Activated naive CD8-positive, alpha-beta T cell (primary cell): ENCODE results near the gene TNIP1.

Source experiments
- H3K27ac Mint-ChIP-seq: one replicate; pipeline ENCODE4 v1.8.0; 2021; ENCODE audit warnings: mixed read lengths
- H3K27me3 Mint-ChIP-seq: one replicate; pipeline ENCODE4 v1.8.0; 2021; ENCODE audit warnings: mixed read lengths
- H3K36me3 Mint-ChIP-seq: one replicate; pipeline ENCODE4 v1.8.0; 2021; ENCODE audit warnings: mixed read lengths
- H3K4me1 Mint-ChIP-seq: one replicate; pipeline ENCODE4 v1.8.0; 2021; ENCODE audit warnings: low read depth, mixed read lengths
- H3K4me3 Mint-ChIP-seq: one replicate; pipeline ENCODE4 v1.8.0; 2021; ENCODE audit warnings: mild to moderate bottlenecking, mixed read lengths
- H3K9me3 Mint-ChIP-seq: one replicate; pipeline ENCODE4 v1.8.0; 2021; ENCODE audit warnings: low read depth, mixed read lengths

Gene TNIP1

DNA sequence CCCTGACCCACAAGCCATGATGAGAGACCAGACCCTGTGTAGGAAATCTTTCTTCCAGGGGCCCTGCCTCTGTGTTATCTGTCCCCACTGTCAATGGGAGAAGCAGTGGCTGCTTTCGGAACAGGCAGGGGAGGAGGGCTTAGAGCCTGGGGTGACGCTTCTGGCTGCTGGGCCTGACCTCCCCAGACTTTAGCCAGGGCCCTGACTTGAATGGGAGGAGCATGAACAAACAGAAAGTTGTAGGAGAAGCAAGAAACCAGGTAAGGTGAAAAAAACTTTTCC lies 72.7 kb downstream of the TNIP1 start:
- H3K27ac Mint-ChIP-seq = no peak overlapping the region

DNA sequence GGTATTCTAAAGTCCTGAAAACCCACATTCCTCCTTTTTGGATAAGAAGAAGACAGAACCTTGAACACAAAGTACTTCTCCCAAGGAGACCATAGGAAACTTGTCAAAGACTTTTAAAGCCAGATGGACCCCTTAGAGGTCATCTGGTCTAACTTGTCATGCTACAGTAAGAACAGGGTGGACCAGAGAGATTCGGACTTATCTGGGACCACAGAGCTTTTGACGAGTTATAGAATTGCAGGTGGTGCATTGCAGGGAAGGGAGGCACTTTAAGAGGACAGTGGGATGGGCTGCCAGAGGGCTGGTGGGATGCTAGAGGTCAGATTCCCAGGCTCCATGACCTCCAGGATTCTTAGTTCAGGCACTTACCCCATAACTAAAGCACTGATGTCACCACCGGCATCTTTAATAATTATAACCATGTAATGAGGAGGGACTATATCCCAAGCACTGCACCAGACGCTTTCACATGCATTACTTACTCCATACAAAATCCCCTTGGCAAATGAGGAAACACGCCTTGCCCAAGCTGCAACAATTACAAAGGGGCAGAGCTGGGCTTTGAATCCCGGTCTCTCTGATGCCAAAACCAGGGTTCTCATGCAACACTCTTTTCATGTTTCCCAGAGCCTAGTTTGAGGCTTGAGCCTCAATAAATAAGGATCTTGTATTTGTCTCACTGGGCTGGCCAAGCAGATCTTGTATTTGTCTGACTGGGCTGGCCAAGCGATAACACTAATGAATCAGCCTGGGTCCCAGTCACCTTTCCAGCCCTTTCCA lies 73.2 kb downstream of the TNIP1 start:
- Mint-ChIP-seq H3K27me3 (peaks cover 6% of the 10 kb centered on the region), H3K4me1 (no peaks in the 10 kb centered on the region), H3K27ac (no peak overlapping the region), H3K36me3 (no peaks in the 10 kb centered on the region), H3K4me3 (no peak overlapping the region), H3K9me3 (no peaks in the 10 kb centered on the region)

More for the DNA sequence above, 72.7 kb downstream of the TNIP1 start:
- peaks cover 6% of the 10 kb centered on the region for H3K27me3 Mint-ChIP-seq
- no peaks in the 10 kb centered on the region for H3K36me3 Mint-ChIP-seq
- H3K4me3 Mint-ChIP-seq = no peak overlapping the region
- no peaks in the 10 kb centered on the region for H3K9me3 Mint-ChIP-seq
- H3K4me1 Mint-ChIP-seq = no peaks in the 10 kb centered on the region

DNA sequence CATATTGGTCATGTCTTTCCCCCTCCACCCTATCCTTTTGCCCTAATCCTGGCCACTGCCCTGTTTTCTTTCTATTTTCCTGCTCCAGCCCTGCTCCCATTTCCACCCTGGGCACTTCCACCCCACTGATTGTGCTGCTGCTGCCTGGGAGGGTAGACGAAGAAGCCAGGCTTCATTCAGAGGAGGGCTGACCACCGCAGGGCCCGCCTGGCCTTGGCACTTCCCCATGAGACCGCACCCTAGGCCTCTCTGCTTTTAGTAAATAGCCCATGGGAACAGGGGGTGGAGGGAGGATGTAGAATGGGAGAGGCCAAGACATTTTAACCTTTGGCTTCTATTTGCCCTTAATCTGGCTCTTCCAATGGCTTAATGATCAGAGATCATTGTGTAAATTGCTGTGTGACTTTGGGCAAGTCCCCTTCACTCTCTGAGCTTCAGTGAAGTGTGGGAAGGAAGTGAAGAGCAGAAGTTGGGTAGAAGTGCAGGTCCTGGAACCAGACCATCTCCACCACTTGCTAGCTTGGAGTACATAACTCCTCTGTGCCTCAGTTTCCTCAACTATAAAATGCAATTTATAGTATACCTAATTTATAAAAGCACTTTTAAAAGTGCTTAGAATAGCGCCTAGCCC lies 74.0 kb downstream of the TNIP1 start:
- Mint-ChIP-seq H3K4me3 (no peak overlapping the region), H3K27me3 (peaks cover 6% of the 10 kb centered on the region), H3K4me1 (no peaks in the 10 kb centered on the region), H3K27ac (no peak overlapping the region), H3K36me3 (no peaks in the 10 kb centered on the region), H3K9me3 (no peaks in the 10 kb centered on the region)

DNA sequence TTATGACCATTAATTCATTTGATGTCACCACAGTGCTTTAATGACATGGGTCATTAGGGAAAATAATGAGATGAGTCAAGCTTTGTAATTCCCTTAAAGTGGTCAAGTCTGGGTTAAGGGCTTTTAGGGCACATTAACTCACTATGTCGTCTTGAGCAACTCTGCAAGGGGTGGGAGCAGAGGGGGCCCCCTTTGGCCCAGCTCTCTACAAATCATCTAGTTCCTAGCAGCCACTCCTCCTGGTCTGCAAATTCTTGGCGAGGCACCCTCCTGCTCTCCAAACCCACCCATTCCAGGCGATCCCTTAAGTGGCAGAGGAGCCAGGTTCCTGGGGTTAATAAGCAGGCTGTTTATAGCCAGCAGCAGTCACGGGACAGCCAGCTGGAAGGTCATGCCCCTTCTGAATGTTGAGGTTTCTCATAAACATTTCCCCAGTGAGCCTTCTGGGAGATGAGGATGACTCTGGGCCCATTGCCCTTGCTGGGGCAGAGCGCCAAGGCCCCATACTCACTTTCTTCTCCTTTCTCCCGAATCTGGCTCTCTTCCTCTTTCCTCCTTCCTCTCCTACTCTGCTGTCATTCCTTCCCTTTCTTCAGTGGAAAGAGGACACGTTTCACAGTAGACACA lies 74.8 kb downstream of the TNIP1 start:
- H3K9me3 Mint-ChIP-seq = no peaks in the 10 kb centered on the region
- no peak overlapping the region for H3K27ac Mint-ChIP-seq
- H3K36me3 Mint-ChIP-seq = no peaks in the 10 kb centered on the region
- no peak overlapping the region for H3K4me3 Mint-ChIP-seq
- no peaks in the 10 kb centered on the region for H3K4me1 Mint-ChIP-seq
- peaks cover 2% of the 10 kb centered on the region for H3K27me3 Mint-ChIP-seq

DNA sequence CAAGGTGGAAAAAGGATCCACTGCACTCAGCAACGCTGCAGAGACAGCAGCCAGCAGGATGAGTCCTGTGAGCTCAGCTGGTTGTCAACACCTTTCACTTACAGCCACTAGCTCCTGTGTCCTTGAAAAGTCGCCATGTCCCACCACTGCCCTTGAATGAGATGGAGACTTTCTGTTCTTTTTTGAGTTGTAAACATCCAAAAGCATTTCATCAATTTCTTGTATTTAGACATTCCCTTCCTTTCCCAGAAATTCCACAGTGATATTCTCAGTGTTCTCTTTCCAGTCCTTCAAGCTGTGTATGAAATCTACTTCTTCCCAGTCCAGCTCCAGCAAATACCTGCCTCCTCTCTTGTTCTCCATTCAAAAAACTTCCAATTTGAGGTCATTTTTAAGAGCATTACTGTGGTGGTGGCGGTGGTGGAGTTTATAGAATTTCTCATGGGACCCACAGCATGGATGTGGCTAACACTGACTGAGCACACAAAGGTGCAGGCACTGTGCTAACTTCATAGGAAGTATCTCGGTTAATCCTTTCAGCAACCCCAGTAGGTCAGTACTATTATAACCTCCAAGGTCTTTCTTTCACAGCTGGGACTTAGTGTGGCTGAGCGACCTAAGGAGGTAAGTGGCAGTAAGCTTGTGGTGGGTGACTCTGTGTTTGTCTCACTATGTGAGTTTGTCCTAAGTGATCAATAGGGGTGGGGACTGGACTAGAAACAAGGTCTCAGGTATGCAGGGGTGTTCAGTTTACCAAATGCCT lies 75.5 kb downstream of the TNIP1 start:
- Mint-ChIP-seq H3K9me3 (no peaks in the 10 kb centered on the region), H3K27ac (no peak overlapping the region), H3K36me3 (no peaks in the 10 kb centered on the region), H3K4me1 (no peaks in the 10 kb centered on the region), H3K27me3 (peaks cover 2% of the 10 kb centered on the region), H3K4me3 (no peak overlapping the region)

DNA sequence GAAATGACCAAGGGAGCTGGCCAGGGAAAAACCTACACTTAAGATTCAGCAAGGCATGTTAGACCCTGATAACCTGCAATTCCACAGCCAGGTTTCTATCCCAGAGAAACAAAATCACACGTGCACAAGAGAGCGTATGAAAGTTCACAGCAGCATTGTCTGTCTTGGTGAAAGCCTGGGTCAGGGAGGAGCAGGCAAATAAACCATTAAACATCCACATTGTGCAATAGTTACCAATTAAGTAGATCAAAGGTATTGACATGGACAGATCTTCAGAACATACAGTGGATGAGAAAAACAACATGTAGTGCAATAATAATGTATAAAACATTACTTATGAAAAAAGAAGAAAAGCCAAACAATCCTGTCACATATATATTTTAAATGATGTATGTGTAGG lies 76.3 kb downstream of the TNIP1 start:
- no peak overlapping the region for H3K4me3 Mint-ChIP-seq
- no peaks in the 10 kb centered on the region for H3K9me3 Mint-ChIP-seq
- H3K27ac Mint-ChIP-seq = no peak overlapping the region
- H3K4me1 Mint-ChIP-seq = no peaks in the 10 kb centered on the region
- H3K36me3 Mint-ChIP-seq = no peaks in the 10 kb centered on the region
- peaks cover 1% of the 10 kb centered on the region for H3K27me3 Mint-ChIP-seq

DNA sequence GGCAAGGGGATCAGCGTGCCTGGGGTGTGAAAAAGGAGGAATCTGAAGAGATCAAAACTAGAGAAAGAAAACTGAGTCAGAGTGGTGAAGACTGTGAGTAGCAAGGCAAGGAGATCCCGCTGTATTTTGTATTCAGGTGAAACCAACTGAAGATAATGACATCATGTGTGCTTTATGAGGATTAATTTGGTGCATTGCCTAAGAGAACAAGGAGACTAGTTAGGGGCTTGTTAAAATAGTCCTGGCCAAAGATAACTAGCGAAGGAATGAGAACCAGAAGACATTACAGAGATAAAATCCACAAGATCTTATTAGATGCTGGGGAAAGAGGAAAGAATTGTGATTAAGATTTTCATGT lies 77.4 kb downstream of the TNIP1 start:
- no peaks in the 10 kb centered on the region for H3K4me1 Mint-ChIP-seq
- H3K36me3 Mint-ChIP-seq = no peaks in the 10 kb centered on the region
- H3K4me3 Mint-ChIP-seq = no peak overlapping the region
- no peaks in the 10 kb centered on the region for H3K9me3 Mint-ChIP-seq
- H3K27ac Mint-ChIP-seq = no peak overlapping the region
- peaks cover 1% of the 10 kb centered on the region for H3K27me3 Mint-ChIP-seq

DNA sequence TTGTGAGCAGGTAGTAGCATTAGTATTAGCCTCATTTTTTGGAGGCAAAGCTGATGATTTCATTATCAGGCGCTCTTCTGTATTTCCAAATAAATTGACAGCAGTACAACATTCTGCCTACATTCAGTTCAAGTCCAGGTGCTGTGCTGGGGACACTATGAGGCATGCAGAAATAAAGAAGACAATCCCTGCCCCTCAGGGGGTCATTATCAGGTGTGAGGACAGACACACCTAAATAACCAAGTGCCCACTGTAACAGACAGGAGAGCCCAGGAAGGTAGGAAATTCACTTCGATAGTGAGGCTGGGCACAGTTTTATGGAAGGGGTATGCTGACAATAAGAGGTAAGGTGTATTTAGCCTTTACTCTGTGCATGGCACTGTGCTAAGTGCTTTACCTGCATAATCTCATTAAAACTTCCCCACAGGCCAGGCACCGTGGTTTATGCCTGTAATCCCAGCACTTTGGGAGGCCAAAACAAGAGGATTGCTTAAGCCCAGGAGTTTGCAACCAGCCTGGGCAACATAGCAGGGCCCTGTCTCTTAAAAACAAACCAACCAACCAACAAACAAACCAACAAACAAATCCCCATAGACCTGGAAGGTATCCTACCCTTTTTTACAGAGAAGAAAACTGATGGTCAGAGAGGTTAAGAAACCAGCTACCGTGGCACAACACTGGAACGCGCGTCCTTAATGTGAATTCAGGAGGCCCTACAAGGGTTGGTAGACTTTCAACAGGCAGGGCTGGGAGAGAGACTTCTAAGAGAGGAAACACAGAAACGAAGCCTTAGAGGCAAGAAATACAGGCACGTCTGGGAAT lies 77.9 kb downstream of the TNIP1 start:
- no peaks in the 10 kb centered on the region for H3K36me3 Mint-ChIP-seq
- peaks cover 1% of the 10 kb centered on the region for H3K27me3 Mint-ChIP-seq
- no peak overlapping the region for H3K27ac Mint-ChIP-seq
- no peaks in the 10 kb centered on the region for H3K4me1 Mint-ChIP-seq
- no peak overlapping the region for H3K4me3 Mint-ChIP-seq
- no peaks in the 10 kb centered on the region for H3K9me3 Mint-ChIP-seq

DNA sequence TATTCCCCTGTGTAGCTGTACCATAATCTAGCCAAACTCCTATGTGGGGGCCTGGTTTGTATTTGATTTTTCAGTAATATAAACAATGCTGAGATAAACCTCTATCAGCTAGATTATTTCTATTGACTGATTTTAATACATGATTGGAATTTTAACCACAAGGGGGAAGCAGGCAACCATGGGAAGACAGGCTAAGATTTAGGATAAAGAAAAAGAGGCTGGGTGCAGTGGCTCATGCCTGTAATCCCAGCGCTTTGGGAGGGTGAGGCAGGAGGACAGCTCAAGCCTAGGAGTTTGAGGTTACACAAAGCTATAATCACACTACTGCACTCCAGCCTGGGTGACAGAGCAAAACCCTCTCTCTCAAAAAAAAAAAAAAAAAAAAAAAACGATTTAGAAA lies 78.6 kb downstream of the TNIP1 start:
- H3K9me3 Mint-ChIP-seq = no peaks in the 10 kb centered on the region
- H3K27me3 Mint-ChIP-seq = peaks cover 1% of the 10 kb centered on the region
- H3K36me3 Mint-ChIP-seq = no peaks in the 10 kb centered on the region
- no peak overlapping the region for H3K27ac Mint-ChIP-seq
- H3K4me3 Mint-ChIP-seq = no peak overlapping the region
- no peaks in the 10 kb centered on the region for H3K4me1 Mint-ChIP-seq

DNA sequence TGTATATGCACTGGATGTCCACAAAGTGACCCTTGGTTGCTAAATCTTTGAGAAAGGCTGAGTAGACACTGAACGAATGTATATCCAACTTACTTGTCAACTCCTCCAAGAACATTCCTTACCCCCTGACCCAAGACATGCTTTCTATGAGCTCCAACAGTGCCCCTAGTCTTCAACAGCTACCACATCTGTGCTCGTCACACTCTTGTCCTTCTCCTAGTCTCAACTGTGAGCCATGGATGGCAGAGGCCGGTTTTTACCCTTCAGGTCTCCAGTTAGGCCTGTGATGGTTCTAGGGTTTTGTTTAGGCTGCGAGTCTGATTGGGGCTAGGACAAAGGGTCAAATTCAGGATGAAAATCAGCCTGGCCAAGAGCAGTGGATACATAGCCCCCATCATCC lies 79.4 kb downstream of the TNIP1 start:
- no peaks in the 10 kb centered on the region for H3K9me3 Mint-ChIP-seq
- no peak overlapping the region for H3K4me3 Mint-ChIP-seq
- H3K27me3 Mint-ChIP-seq = peaks cover 1% of the 10 kb centered on the region
- no peaks in the 10 kb centered on the region for H3K36me3 Mint-ChIP-seq
- no peak overlapping the region for H3K27ac Mint-ChIP-seq
- no peaks in the 10 kb centered on the region for H3K4me1 Mint-ChIP-seq

DNA sequence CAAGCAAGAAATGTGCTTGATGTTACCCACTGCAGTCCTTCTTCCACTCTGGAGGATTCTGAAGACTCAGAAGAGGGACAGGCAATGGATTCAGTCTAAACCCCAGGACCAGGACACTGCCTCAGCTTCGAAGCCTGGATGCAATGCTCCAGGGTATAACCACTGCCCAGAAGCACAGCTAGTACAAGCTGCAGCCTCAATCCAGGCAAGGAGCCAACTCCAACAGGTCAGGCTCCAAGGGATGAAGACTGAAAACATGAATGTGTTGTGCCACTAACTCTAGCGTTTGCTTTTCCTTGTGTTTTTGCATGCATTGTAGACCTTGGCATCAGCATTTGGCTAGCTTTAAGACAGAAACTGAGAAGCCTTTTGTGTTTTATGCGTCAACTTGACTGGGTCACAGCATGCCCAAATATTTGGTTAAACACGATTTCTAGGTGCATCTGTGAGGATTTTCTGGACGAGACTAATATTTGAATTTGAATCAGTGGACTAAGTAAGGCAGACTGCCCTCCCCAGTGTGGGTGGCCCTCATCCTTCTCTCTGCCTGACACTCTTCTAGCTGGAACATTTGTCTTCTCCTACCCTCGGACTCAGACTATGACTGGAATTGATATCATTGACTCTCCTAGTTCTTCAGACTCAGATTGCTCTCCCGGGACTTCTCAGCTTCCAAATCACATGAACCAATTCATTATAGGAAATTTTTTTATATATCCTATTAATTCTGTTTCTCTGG lies 81.0 kb downstream of the TNIP1 start:
- H3K9me3 Mint-ChIP-seq = no peaks in the 10 kb centered on the region
- H3K36me3 Mint-ChIP-seq = no peaks in the 10 kb centered on the region
- no peak overlapping the region for H3K27ac Mint-ChIP-seq
- H3K27me3 Mint-ChIP-seq = peaks cover 1% of the 10 kb centered on the region
- H3K4me1 Mint-ChIP-seq = no peaks in the 10 kb centered on the region
- no peak overlapping the region for H3K4me3 Mint-ChIP-seq

DNA sequence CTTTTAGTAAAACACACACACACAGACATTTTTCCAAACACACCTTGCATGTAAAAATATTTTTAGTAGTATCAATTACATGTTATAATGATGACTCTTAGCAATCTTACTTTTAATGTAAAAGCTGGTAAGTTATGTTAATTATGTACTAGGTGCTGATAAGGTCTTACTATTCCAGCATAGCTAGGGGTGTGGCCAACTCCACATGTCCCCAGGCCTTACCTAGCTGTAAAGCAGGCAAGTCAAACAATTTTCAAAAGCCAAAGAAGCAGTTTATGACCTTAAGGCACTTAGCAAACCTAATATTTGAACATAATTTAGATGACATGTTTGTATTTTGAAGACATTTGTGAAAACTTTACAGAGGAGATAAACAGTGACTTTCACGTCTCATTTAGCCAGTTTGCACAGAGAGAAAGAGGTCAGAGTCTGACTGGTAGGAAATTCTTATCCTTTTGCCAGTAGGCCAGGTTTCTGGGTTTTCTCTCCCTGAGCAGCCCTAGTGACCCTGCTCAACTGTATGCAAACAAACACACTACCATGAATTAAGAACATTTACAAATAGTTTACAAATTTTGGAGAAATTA lies 86.9 kb downstream of the TNIP1 start:
- H3K4me3 Mint-ChIP-seq = no peak overlapping the region
- H3K4me1 Mint-ChIP-seq = no peaks in the 10 kb centered on the region
- peaks cover 9% of the 10 kb centered on the region for H3K9me3 Mint-ChIP-seq
- no peak overlapping the region for H3K27ac Mint-ChIP-seq
- H3K27me3 Mint-ChIP-seq = no peaks in the 10 kb centered on the region
- peaks cover 3% of the 10 kb centered on the region for H3K36me3 Mint-ChIP-seq

DNA sequence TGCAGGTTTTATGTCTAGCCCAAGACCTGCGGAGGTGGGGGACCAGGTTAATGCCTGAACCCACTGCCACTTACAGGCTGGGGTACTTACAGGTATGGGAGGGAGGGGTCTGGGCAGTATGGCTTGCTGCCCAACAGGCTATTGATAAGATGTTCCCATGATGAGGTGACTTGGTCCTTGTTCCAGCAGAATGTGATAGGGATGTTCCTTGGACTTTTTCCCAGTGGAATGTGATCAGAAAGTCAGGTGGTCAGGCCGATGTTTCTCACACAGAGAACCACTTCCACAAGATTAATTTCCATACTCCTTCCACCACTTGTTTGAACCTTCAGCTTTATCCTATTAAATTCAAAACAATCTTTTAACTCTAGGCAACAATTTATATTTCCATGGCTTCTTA lies 87.4 kb downstream of the TNIP1 start:
- no peaks in the 10 kb centered on the region for H3K4me1 Mint-ChIP-seq

DNA sequence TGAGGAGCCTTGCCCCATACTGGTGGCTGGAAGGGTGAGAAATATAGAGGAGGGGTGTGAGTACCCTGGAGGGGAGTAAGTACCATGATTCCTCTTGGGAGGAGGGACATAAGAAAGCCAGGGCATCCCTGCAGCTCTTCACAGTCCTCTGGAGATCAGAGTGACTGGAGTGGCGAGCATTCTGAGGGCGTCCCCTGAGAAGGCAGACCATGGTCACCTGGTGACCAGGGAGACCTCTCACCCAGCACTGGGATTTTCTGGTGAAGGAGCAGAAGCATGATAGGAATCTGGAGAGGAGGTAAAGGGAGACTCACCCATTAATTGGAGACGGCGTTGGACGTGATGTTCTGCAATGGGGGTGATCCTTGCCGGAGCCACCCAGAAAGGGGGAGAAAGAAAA lies 88.1 kb downstream of the TNIP1 start:
- no peaks in the 10 kb centered on the region for H3K27me3 Mint-ChIP-seq
- H3K4me3 Mint-ChIP-seq = no peak overlapping the region
- H3K36me3 Mint-ChIP-seq = peaks cover 3% of the 10 kb centered on the region
- peaks cover 9% of the 10 kb centered on the region for H3K9me3 Mint-ChIP-seq
- no peaks in the 10 kb centered on the region for H3K4me1 Mint-ChIP-seq
- H3K27ac Mint-ChIP-seq = no peak overlapping the region

More for the DNA sequence above, 87.4 kb downstream of the TNIP1 start:
- Mint-ChIP-seq H3K9me3 (peaks cover 9% of the 10 kb centered on the region), H3K4me3 (no peak overlapping the region), H3K27ac (no peak overlapping the region), H3K27me3 (no peaks in the 10 kb centered on the region), H3K36me3 (peaks cover 3% of the 10 kb centered on the region)
